ENCODE data around the gene ZNF777. TPM values are rescaled to one million over a fixed set of nuclear protein-coding genes. Genes with fewer than 3 reads are reported as not detected.

Gene ZNF777
- polyA plus RNA-seq, 2 of the 4 experiments (the other 2 are of a cell fraction), result 5.4 to 10.5 TPM

DNA sequence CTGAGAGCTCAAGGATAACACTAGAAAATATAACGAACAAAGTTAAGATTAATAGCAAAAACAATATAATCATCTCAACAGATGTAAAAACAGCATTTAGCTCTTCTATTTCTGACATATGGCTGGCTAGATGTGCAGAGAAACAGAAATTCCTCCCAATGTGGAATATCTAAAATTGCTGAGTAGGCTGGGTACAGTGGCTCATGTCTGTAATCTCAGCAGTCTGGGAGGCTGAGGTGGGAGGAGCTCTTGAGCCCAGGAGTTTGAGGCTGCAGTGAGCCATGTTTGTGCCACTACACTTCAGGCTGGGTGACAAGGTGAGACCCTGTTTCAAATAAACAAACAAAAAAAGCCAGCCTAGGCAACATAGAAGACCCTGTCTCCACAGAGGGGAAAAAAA is 18.7 kb upstream of the ZNF777 start:
- CTCF ChIA-PET, result interaction anchor here (0.8 kb wide), 1 partner anchor 14 kb away, joined by 5 read pairs; no protein-coding TSS in a partner anchor
- DNase-seq (ENCODE audit: low read depth in 1 of 2, low spot score in 1 of 2), result no peak
- Histone ChIP-seq H3K9me3 (peaks cover 5% of the 10 kb centered on the region; the same call in 1 of the 3 replicates), H3K4me2 (no peak overlapping the region), H3K4me3 (no peak overlapping the region), H3K27ac (no peak overlapping the region), H3K4me1 (no peaks in the 10 kb centered on the region)
- WGBS (ENCODE audit: missing lambda C conversion rate), result 96% methylated on average over 1 of the region's 1 CpG
- ATAC-seq, result no peak
- TF ChIP-seq MAFK (IDR thresholded peaks at IDR 0.05; ENCODE audit: partially characterized antibody), result peak; percentile 59
- no peak for TF ChIP-seq CBX2 (IDR thresholded peaks at IDR 0.05; ENCODE audit: borderline replicate concordance, low read depth)
- POLR2A ChIA-PET, result no interaction called here
- no peak for FAIRE-seq

- ATAC-seq, result no peak
- no peak for FAIRE-seq
- Histone ChIP-seq H3K27ac (no peak overlapping the region), H3K4me3 (no peak overlapping the region), H3K4me1 (no peaks in the 10 kb centered on the region), H3K9me3 (peaks cover 5% of the 10 kb centered on the region; the same call in 1 of the 3 replicates), H3K4me2 (no peak overlapping the region)
- WGBS (ENCODE audit: missing lambda C conversion rate), result 94% methylated on average over 1 of the region's 1 CpG
- CTCF ChIA-PET, result no interaction called here
- TF ChIP-seq RFX5 (IDR thresholded peaks at IDR 0.05), result no peak
- DNase-seq (ENCODE audit: low read depth in 1 of 2, low spot score in 1 of 2), result no peak
- POLR2A ChIA-PET, result no interaction called here
Measured at GRCh38 chr7:149478754-149479153, 17.9 kb upstream of the ZNF777 start.

DNA sequence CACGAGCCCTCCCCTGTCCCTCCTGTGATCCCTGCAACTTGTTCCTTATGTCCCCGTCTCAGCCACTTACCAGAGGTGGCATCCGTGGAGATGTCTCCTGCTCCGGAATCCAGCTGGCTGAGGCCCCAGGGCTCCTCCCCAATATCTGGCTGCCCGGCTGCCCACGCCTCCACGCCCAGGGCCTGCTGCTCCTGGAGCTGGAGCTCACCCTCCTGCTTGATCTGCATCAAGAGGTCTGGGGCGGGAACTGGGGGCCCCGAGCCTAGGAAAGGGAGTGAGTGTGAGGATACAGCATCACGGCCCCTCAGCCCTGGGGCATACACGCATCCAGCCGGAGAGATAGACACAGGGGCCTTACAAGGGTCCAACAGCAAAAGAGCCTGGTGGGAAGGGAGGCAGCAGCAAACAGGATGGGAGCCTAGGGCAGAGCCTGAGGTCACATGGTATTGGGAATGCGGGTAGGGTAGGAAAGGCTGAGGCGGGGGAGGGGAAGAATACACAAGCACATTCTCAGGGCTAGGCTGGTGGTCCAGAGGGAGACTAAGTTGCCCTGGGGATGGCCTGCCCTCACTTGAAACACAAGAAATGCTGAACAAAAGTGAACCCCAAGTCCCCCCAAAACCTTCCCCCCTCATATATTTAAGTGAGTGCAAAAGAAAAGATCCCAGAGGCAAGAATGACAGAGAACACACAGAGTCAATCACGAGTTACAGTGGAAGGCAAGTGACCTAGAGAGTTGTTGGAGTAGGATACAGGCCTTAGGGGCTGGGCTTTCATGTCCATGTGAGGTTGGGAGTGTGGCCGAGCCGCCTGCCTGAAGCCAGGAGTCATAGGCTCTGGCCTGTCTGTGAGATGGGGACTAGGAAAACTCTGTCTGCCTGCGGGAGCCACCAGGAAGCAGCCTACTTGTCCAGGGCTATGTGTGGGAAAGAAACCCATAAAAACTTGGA is 16.9 kb upstream of the ZNF777 start:
- Histone ChIP-seq H3K4me3 (no peak overlapping the region), H3K4me2 (no peak overlapping the region), H3K9me3 (peaks cover 5% of the 10 kb centered on the region; the same call in 1 of the 3 replicates), H3K27ac (no peak overlapping the region), H3K4me1 (no peaks in the 10 kb centered on the region)
- FAIRE-seq (no peak), ATAC-seq (no peak; a peak in 1 of 6 replicates), DNase-seq (ENCODE audit: low read depth in 1 of 2, low spot score in 1 of 2) (no peak)
- WGBS (ENCODE audit: missing lambda C conversion rate), result 95% methylated on average over 17 of the region's 18 CpGs
- ChIA-PET POLR2A (no interaction called here), CTCF (interaction anchor here (1.0 kb wide), 1 partner anchor 216 kb away, joined by 3 read pairs; the partner anchor contains the start of gene ZNF783)
- TF ChIP-seq CBX2 (IDR thresholded peaks at IDR 0.05; ENCODE audit: borderline replicate concordance, low read depth) (no peak), FOXS1 (CRISPR knock-in tag; IDR thresholded peaks at IDR 0.05) (no peak), CHD2 (IDR thresholded peaks at IDR 0.05; ENCODE audit: low read length, partially characterized antibody) (no peak), HEYL (CRISPR knock-in tag; IDR thresholded peaks at IDR 0.05) (no peak), EHMT2 (IDR thresholded peaks at IDR 0.05; ENCODE audit: low read depth) (no peak), NR3C1 (IDR thresholded peaks at IDR 0.05) (no peak), NPAS2 (CRISPR knock-in tag; IDR thresholded peaks at IDR 0.05; ENCODE audit: borderline replicate concordance) (no peak), JUN (IDR thresholded peaks at IDR 0.05) (no peak), SMC3 (IDR thresholded peaks at IDR 0.05) (no peak), MAFK (IDR thresholded peaks at IDR 0.05; ENCODE audit: partially characterized antibody) (no peak)

- Histone ChIP-seq H3K4me2 (no peak overlapping the region), H3K27ac (no peak overlapping the region), H3K9me3 (peaks cover 5% of the 10 kb centered on the region; the same call in 1 of the 3 replicates), H3K4me3 (no peak overlapping the region), H3K4me1 (no peaks in the 10 kb centered on the region)
- DNase-seq (ENCODE audit: low read depth in 1 of 2, low spot score in 1 of 2), result no peak
- CTCF ChIA-PET, result interaction anchor here (0.9 to 1.0 kb wide), 3 partner anchors 9 to 215 kb away, joined by 3 to 4 read pairs (median 4); partner anchors contain the start of gene ZNF783
- no peak for FAIRE-seq
- WGBS (ENCODE audit: missing lambda C conversion rate), result 94% methylated on average over 12 of the region's 12 CpGs
- ATAC-seq, result no peak
- POLR2A ChIA-PET, result no interaction called here
- TF ChIP-seq ZFP36 (IDR thresholded peaks at IDR 0.05; ENCODE audit: borderline replicate concordance, partially characterized antibody), result no peak
- no peak for TF ChIP-seq ZNF302 (CRISPR knock-in tag; IDR thresholded peaks at IDR 0.05)
- no peak for TF ChIP-seq SMC3 (IDR thresholded peaks at IDR 0.05)
- no peak for TF ChIP-seq RFX5 (IDR thresholded peaks at IDR 0.05)
- TF ChIP-seq JUN (IDR thresholded peaks at IDR 0.05), result no peak
- no peak for TF ChIP-seq RCOR1 (IDR thresholded peaks at IDR 0.05; ENCODE audit: low read depth, low read length)
- TF ChIP-seq RARB (CRISPR knock-in tag; IDR thresholded peaks at IDR 0.05), result no peak
- no peak for TF ChIP-seq ELK1 (IDR thresholded peaks at IDR 0.05; ENCODE audit: low read depth, low read length)
- TF ChIP-seq EHMT2 (IDR thresholded peaks at IDR 0.05; ENCODE audit: low read depth), result no peak
- TF ChIP-seq, protein P1, sequence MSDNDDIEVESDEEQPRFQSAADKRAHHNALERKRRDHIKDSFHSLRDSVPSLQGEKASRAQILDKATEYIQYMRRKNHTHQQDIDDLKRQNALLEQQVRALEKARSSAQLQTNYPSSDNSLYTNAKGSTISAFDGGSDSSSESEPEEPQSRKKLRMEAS (IDR thresholded peaks at IDR 0.05), result no peak
- TF ChIP-seq, protein P2, sequence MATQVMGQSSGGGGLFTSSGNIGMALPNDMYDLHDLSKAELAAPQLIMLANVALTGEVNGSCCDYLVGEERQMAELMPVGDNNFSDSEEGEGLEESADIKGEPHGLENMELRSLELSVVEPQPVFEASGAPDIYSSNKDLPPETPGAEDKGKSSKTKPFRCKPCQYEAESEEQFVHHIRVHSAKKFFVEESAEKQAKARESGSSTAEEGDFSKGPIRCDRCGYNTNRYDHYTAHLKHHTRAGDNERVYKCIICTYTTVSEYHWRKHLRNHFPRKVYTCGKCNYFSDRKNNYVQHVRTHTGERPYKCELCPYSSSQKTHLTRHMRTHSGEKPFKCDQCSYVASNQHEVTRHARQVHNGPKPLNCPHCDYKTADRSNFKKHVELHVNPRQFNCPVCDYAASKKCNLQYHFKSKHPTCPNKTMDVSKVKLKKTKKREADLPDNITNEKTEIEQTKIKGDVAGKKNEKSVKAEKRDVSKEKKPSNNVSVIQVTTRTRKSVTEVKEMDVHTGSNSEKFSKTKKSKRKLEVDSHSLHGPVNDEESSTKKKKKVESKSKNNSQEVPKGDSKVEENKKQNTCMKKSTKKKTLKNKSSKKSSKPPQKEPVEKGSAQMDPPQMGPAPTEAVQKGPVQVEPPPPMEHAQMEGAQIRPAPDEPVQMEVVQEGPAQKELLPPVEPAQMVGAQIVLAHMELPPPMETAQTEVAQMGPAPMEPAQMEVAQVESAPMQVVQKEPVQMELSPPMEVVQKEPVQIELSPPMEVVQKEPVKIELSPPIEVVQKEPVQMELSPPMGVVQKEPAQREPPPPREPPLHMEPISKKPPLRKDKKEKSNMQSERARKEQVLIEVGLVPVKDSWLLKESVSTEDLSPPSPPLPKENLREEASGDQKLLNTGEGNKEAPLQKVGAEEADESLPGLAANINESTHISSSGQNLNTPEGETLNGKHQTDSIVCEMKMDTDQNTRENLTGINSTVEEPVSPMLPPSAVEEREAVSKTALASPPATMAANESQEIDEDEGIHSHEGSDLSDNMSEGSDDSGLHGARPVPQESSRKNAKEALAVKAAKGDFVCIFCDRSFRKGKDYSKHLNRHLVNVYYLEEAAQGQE (IDR thresholded peaks at IDR 0.05), result no peak
- no peak for TF ChIP-seq HOXA7 (CRISPR knock-in tag; IDR thresholded peaks at IDR 0.05)
- no peak for TF ChIP-seq CHD4 (IDR thresholded peaks at IDR 0.05; ENCODE audit: borderline replicate concordance)
- TF ChIP-seq, protein P3, sequence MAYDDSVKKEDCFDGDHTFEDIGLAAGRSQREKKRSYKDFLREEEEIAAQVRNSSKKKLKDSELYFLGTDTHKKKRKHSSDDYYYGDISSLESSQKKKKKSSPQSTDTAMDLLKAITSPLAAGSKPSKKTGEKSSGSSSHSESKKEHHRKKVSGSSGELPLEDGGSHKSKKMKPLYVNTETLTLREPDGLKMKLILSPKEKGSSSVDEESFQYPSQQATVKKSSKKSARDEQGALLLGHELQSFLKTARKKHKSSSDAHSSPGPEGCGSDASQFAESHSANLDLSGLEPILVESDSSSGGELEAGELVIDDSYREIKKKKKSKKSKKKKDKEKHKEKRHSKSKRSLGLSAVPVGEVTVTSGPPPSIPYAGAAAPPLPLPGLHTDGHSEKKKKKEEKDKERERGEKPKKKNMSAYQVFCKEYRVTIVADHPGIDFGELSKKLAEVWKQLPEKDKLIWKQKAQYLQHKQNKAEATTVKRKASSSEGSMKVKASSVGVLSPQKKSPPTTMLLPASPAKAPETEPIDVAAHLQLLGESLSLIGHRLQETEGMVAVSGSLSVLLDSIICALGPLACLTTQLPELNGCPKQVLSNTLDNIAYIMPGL (CRISPR knock-in tag; IDR thresholded peaks at IDR 0.05; ENCODE audit: borderline replicate concordance), result no peak
Measured at GRCh38 chr7:149476791-149477190, 15.9 kb upstream of the ZNF777 start.
